Neural cell (in vitro differentiated cells): Measurements from ENCODE around the gene STC2. TPM values are rescaled to one million over a fixed set of nuclear protein-coding genes. Genes with fewer than 3 reads are reported as not detected.
"Not testable (repeated sequence)": the region's sequence is repeated elsewhere in the genome, so short reads cannot be mapped to it uniquely, and the experiment has no call there.

Source experiments
- H2AFZ ChIP-seq: fragments of 200-600, 300-800 bp; sonication (generic), shearing (Covaris generic); 2 replicates; pipeline ENCODE4 v1.6.0; 2014; ENCODE audit warnings: low read depth, mild to moderate bottlenecking, antibody characterized with exemption, low read length, moderate library complexity
- H3F3A ChIP-seq: fragments of 200-600 bp; shearing (Covaris generic); 2 replicates; pipeline ENCODE4 v1.6.1; 2016; ENCODE audit warnings: mild to moderate bottlenecking, moderate library complexity, mixed read lengths, antibody characterized with exemption, low read length; ENCODE audit not compliant: insufficient read depth, poor library complexity, severe bottlenecking
- H3K27ac ChIP-seq: fragments of 200-600, 300-800 bp; sonication (generic), shearing (Covaris generic); 2 replicates; pipeline ENCODE4 v1.5.1; 2014; ENCODE audit warnings: mild to moderate bottlenecking, low read length, moderate library complexity
- H3K27me3 ChIP-seq: fragments of 300-800, 200-600 bp; sonication (generic), shearing (Covaris generic); 2 replicates; pipeline ENCODE4 v1.6.0; 2014; ENCODE audit warnings: mild to moderate bottlenecking, low read depth, low read length, moderate library complexity; ENCODE audit not compliant: insufficient read depth
- H3K36me3 ChIP-seq: fragments of 300-800, 200-600 bp; sonication (generic), shearing (Covaris generic); 2 replicates; pipeline ENCODE4 v1.5.1; 2014; ENCODE audit warnings: mild to moderate bottlenecking, antibody characterized with exemption, low read length, moderate library complexity; ENCODE audit not compliant: insufficient read depth
- H3K4me2 ChIP-seq: fragments of 300-800, 200-600 bp; sonication (generic), shearing (Covaris generic); 2 replicates; pipeline ENCODE4 v1.6.0; 2014; ENCODE audit warnings: mild to moderate bottlenecking, low read length
- H3K4me3 ChIP-seq: fragments of 300-800, 200-600 bp; sonication (generic), shearing (Covaris generic); 2 replicates; pipeline ENCODE4 v1.5.1; 2014; ENCODE audit warnings: mild to moderate bottlenecking, low read length, moderate library complexity
- H3K79me2 ChIP-seq: fragments of 200-600 bp; shearing (Covaris generic); replicated peaks from 2 replicates; pipeline ENCODE4 v1.6.0; 2014; ENCODE audit warnings: mild to moderate bottlenecking, low read length, moderate library complexity; ENCODE audit not compliant: insufficient read depth
- H3K9ac ChIP-seq: fragments of 300-800, 200-600 bp; sonication (generic), shearing (Covaris generic); 2 replicates; pipeline ENCODE4 v1.6.1; 2016; ENCODE audit warnings: mild to moderate bottlenecking, low read length, mixed read lengths
- H3K9me2 ChIP-seq: fragments of 200-600 bp; shearing (Covaris generic); 2 replicates; pipeline ENCODE4 v1.6.1; 2016; ENCODE audit warnings: mild to moderate bottlenecking, low read length, mixed read lengths; ENCODE audit not compliant: insufficient read depth
- H3K9me3 ChIP-seq: fragments of 200-600, 300-800 bp; sonication (generic), shearing (Covaris generic); 2 replicates; pipeline ENCODE4 v1.6.1; 2016; ENCODE audit warnings: mild to moderate bottlenecking, mixed run types, low read length, moderate library complexity, mixed read lengths
- H4K20me1 ChIP-seq: fragments of 200-600 bp; shearing (Covaris generic); 2 replicates; pipeline ENCODE4 v1.6.1; 2016; ENCODE audit warnings: mild to moderate bottlenecking, mixed run types; ENCODE audit not compliant: insufficient read depth
- CTCF ChIP-seq: fragments of 450-650 bp; IDR thresholded peaks from 2 replicates; pipeline ENCODE4 v1.5.1; 2014; ENCODE audit warnings: antibody characterized with exemption, mild to moderate bottlenecking, moderate library complexity; ENCODE audit not compliant: poor library complexity, severe bottlenecking
- EP300 ChIP-seq: fragments of 450-650 bp; conservative IDR thresholded peaks from 2 replicates; pipeline ENCODE4 v1.6.1; 2014; ENCODE audit warnings: antibody characterized with exemption, mild to moderate bottlenecking, moderate library complexity; ENCODE audit not compliant: poor library complexity, severe bottlenecking
- EZH2 ChIP-seq: fragments of 200-600, 300-800 bp; shearing (Covaris generic), sonication (generic); IDR thresholded peaks from 2 replicates; pipeline ENCODE4 v1.6.1; 2014; ENCODE audit warnings: antibody characterized with exemption, low read length, borderline replicate concordance, mild to moderate bottlenecking; ENCODE audit not compliant: insufficient read depth, poor library complexity, severe bottlenecking
- POLR2AphosphoS5 ChIP-seq: IDR thresholded peaks from 2 replicates; pipeline ENCODE4 v1.6.1; 2012
- SMC3 ChIP-seq: fragments of 450-650 bp; conservative IDR thresholded peaks from 2 replicates; pipeline ENCODE4 v1.6.1; 2014; ENCODE audit warnings: antibody characterized with exemption, mild to moderate bottlenecking, moderate library complexity; ENCODE audit not compliant: poor library complexity
- TAF1 ChIP-seq: IDR thresholded peaks from 2 replicates; pipeline ENCODE4 v1.6.1; 2012; ENCODE audit warnings: low read depth
- polyA plus RNA-seq: library from polyadenylated mRNA; depleted of rRNA; stranded (reverse); fragments of >200 nt; gene quantifications from 2 replicates; pipeline ENCODE4 v1.2.3, GENCODE V29; 2014

The STC2 gene
- polyA plus RNA-seq, 1 donor from 2014 or later: 0.09 TPM

GRCh38 chr5:173363406-173363805, 35.2 kb upstream of the STC2 start:
- H3K4me2 ChIP-seq, H3K9ac ChIP-seq, H3K9me2 ChIP-seq, H3K79me2 ChIP-seq, H3K27me3 ChIP-seq, H3K4me3 ChIP-seq, H3K27ac ChIP-seq, H3K9me3 ChIP-seq, H3F3A ChIP-seq, H3K36me3 ChIP-seq, H4K20me1 ChIP-seq, H2AFZ ChIP-seq: not testable (repeated sequence)

GRCh38 chr5:173355561-173355960, 27.3 kb upstream of the STC2 start:
- Histone ChIP-seq H3K79me2 (no peaks in the 10 kb centered on the region), H3K4me3 (no peak overlapping the region), H3F3A (no peaks in the 10 kb centered on the region), H4K20me1 (no peaks in the 10 kb centered on the region), H3K27me3 (no peaks in the 10 kb centered on the region), H3K27ac (no peak overlapping the region), H3K4me2 (no peak overlapping the region), H3K9me2 (no peaks in the 10 kb centered on the region), H3K9me3 (no peaks in the 10 kb centered on the region), H3K36me3 (no peaks in the 10 kb centered on the region), H3K9ac (no peak overlapping the region), H2AFZ (no peak overlapping the region)
- TF ChIP-seq EP300 (no peak), SMC3 (no peak), EZH2 (no peak), POLR2AphosphoS5 (no peak)

GRCh38 chr5:173354645-173355044, 26.4 kb upstream of the STC2 start:
- no peak overlapping the region for H3K27ac ChIP-seq
- H3K4me3 ChIP-seq: no peak overlapping the region
- H3K9me3 ChIP-seq: no peaks in the 10 kb centered on the region
- no peaks in the 10 kb centered on the region for H4K20me1 ChIP-seq
- no peak overlapping the region for H2AFZ ChIP-seq
- no peaks in the 10 kb centered on the region for H3K36me3 ChIP-seq
- TF ChIP-seq EP300 (no peak), EZH2 (no peak), TAF1 (no peak), SMC3 (no peak), CTCF (no peak)
- no peaks in the 10 kb centered on the region for H3K27me3 ChIP-seq
- H3K9me2 ChIP-seq: no peaks in the 10 kb centered on the region
- H3K79me2 ChIP-seq: no peaks in the 10 kb centered on the region
- H3K9ac ChIP-seq: no peak overlapping the region
- no peaks in the 10 kb centered on the region for H3F3A ChIP-seq
- H3K4me2 ChIP-seq: no peak overlapping the region
